GM12864 (cell line): ENCODE data around the gene SMYD5.

Source experiments
- DNase-seq: peaks from one replicate; pipeline ENCODE4 v3.0.0-alpha.2; 2011; ENCODE audit warnings: low read depth
- H3K4me3 ChIP-seq: 2 replicates; pipeline ENCODE4 v1.5.1; 2011; ENCODE audit warnings: mild to moderate bottlenecking, low read depth, low read length, control low read depth
- CTCF ChIP-seq: IDR thresholded peaks from 2 replicates; pipeline ENCODE4 v1.5.1; 2011; ENCODE audit warnings: low read depth, mild to moderate bottlenecking, moderate library complexity, low read length, control low read depth, inconsistent platforms; ENCODE audit errors: missing control alignments

SMYD5 gene

GRCh38 chr2:73223821-73224220, 9.8 kb downstream of the SMYD5 start:
- DNase-seq: no peak
- no peak for TF ChIP-seq CTCF
- H3K4me3 ChIP-seq: no peak overlapping the region

- DNase-seq: no peak
- no peak for TF ChIP-seq CTCF
- H3K4me3 ChIP-seq: no peak overlapping the region
These were observed 11.7 kb downstream of the SMYD5 start for GRCh38 chr2:73225513-73226360.

GRCh38 chr2:73227086-73227485, 13.0 kb downstream of the SMYD5 start:
- DNase-seq: no peak
- TF ChIP-seq CTCF: no peak
- H3K4me3 ChIP-seq: no peak overlapping the region

- TF ChIP-seq CTCF: no peak
- DNase-seq: no peak
- H3K4me3 ChIP-seq: no peak overlapping the region
These were observed 14.6 kb downstream of the SMYD5 start for GRCh38 chr2:73228631-73229030.

DNA sequence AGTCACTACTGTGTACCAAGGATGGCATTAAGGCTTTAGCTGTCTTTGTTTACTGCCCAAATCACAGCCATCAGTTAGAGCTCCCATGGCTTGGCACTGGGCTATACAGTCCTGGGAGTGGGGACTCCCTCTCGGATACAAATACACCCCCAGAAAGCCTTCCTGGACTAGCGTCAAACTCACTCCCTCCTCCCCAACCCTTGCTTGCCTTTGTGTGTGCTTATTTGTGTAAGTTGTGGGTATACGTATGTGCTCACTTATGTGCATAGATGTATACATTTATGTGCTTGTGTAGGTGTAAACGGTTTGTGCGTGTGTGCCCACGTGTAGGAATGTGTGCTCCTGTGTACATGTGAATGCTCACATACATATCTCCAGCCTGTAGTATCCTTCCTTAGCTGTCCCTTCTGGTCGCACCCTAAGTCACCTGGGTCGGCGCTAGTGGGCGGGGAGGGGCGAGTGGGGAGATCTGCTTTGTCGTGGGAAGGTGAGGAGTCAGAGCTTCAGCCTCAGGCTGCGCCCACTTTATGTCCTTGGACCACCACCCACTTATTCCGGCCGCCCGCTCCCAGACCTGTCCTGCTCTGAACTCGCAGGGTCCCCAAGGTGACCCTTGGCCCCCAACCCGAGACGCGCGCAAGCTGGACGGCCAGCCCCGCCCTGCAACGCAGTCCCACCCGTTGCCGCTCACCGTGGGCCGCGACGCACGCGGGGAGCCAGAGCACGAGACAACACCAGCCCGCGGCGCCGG, 18.5 kb downstream of the SMYD5 start:
- TF ChIP-seq CTCF: peak; percentile 20
- peak overlapping the region; percentile 78 for H3K4me3 ChIP-seq
- no peak for DNase-seq

GRCh38 chr2:73233154-73233931, 19.3 kb downstream of the SMYD5 start, which contains the start of gene PRADC1:
PRADC1 (minus strand) TSS chr2:73233239; CDS start chr2:73233160, 79 bp downstream.
- no peak for TF ChIP-seq CTCF
- DNase-seq: peak; percentile 99
- peak within 1 kb of the TSS; percentile 78 for H3K4me3 ChIP-seq
